ENCODE data around the gene CLEC2L. TPM values are rescaled to one million over a fixed set of nuclear protein-coding genes. Genes with fewer than 3 reads are reported as not detected.

Gene CLEC2L
- polyA plus RNA-seq, 1 of the 3 experiments (the other 2 are of a cell fraction) = not detected

DNA sequence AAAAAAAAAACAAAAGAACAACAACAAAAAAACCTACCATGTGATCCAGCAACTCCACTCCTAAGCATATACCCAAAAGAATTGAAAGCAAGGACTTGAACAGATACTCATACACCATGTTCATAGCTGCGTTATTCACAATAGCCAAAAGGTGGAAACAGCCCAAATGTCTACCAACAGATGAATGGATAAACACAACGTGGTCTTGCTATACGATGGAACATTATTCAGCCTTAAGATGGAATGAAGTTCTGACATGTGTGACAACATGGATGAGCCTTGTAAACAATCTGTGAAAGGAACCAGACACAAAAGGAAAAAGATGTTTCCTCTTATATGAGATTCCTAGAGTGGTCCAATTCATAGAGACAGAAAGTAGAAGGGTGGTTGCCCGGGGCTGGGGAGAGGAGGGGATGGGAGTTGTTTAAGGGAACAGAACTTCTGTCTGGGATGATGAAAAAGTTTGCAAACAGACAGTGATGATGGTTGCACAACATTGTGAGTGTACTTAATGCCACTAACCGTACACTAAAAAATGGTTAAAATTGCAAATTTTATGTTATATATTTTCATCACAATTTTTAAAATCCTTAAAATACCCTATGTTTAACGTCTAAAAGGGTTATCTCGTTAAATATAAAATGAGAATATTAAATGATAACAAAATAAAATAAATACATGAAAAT, 11.6 kb downstream of the CLEC2L start:
- ChIA-PET CTCF (interaction anchor here (1.5 kb wide), 1 partner anchor 10 kb away, joined by 3 read pairs; no protein-coding TSS in a partner anchor), POLR2A (no interaction called here)
- no peaks in the 10 kb centered on the region for H3K9me3 ChIP-seq
- H3K9me2 ChIP-seq = no peaks in the 10 kb centered on the region
- TF ChIP-seq RFX5 (IDR thresholded peaks at IDR 0.05; ENCODE audit: low read length) = no peak
- TF ChIP-seq PBX3 (IDR thresholded peaks at IDR 0.05) = no peak
- TF ChIP-seq FOXM1 (IDR thresholded peaks at IDR 0.05; ENCODE audit: low read depth) = no peak
- no peak for TF ChIP-seq GATA2 (CRISPR knock-in tag; IDR thresholded peaks at IDR 0.05)
- TF ChIP-seq REST (IDR thresholded peaks at IDR 0.05; ENCODE audit: low read depth, low read length) = no peak
- no peak for TF ChIP-seq ELF1 (IDR thresholded peaks at IDR 0.05)
- no peak for TF ChIP-seq RXRA (IDR thresholded peaks at IDR 0.05; ENCODE audit: borderline replicate concordance, low read depth)
- no peak for TF ChIP-seq POLR2AphosphoS5 (IDR thresholded peaks at IDR 0.05; ENCODE audit: low read depth, low read length)
- TF ChIP-seq RAD21 (IDR thresholded peaks at IDR 0.05; ENCODE audit: low read length) = no peak
- no peak for TF ChIP-seq JUND (IDR thresholded peaks at IDR 0.05)
- TF ChIP-seq FOSL2 (IDR thresholded peaks at IDR 0.05; ENCODE audit: borderline replicate concordance, low read depth) = no peak
- TF ChIP-seq MAX (IDR thresholded peaks at IDR 0.05; ENCODE audit: low read depth) = no peak
- TF ChIP-seq TEAD4 (IDR thresholded peaks at IDR 0.05; ENCODE audit: borderline replicate concordance, insufficient read depth) = no peak
- TF ChIP-seq, protein P1, sequence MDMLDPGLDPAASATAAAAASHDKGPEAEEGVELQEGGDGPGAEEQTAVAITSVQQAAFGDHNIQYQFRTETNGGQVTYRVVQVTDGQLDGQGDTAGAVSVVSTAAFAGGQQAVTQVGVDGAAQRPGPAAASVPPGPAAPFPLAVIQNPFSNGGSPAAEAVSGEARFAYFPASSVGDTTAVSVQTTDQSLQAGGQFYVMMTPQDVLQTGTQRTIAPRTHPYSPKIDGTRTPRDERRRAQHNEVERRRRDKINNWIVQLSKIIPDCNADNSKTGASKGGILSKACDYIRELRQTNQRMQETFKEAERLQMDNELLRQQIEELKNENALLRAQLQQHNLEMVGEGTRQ (IDR thresholded peaks at IDR 0.05; ENCODE audit: borderline replicate concordance, low read depth, low read length) = no peak
- no peak for TF ChIP-seq EZH2phosphoT487 (IDR thresholded peaks at IDR 0.05; ENCODE audit: borderline replicate concordance, low read depth)
- no peak for TF ChIP-seq USF1 (IDR thresholded peaks at IDR 0.05; ENCODE audit: borderline replicate concordance, low read depth)
- no peak for TF ChIP-seq SMC3 (IDR thresholded peaks at IDR 0.05; ENCODE audit: low read depth, low read length)
- TF ChIP-seq TCF12 (IDR thresholded peaks at IDR 0.05) = no peak
- TF ChIP-seq RCOR1 (IDR thresholded peaks at IDR 0.05; ENCODE audit: low read length) = no peak
- H4K20me1 ChIP-seq (ENCODE audit: insufficient read depth) = no peaks in the 10 kb centered on the region
- no peak overlapping the region for H3K27ac ChIP-seq (ENCODE audit: low read depth in 2 of 2, low read length in 1 of 2)
- H3K4me2 ChIP-seq = no peak overlapping the region
- WGBS (ENCODE audit: low lambda C conversion rate) = 56% methylated on average over 7 of the region's 7 CpGs
- DNase-seq = no peak
- no peaks in the 10 kb centered on the region for H3F3A ChIP-seq (replicated peaks; ENCODE audit: insufficient read depth)
- H3K79me2 ChIP-seq (ENCODE audit: insufficient read depth) = no peaks in the 10 kb centered on the region
- H3K27me3 ChIP-seq (ENCODE audit: insufficient read depth) = peaks cover 19% of the 10 kb centered on the region
- H3K36me3 ChIP-seq (replicated peaks in 1 of 2; ENCODE audit: control insufficient read depth in 1 of 2, insufficient read depth in 2 of 2, low read length in 1 of 2) = no peaks in the 10 kb centered on the region
- H2AFZ ChIP-seq (ENCODE audit: low read depth) = no peak overlapping the region
- H3K9ac ChIP-seq = no peak overlapping the region
- no peak overlapping the region for H3K4me3 ChIP-seq (ENCODE audit: low read depth in 2 of 2, low read length in 1 of 2)
- H3K4me1 ChIP-seq (ENCODE audit: control insufficient read depth in 1 of 2, insufficient read depth in 2 of 2, low read depth in 1 of 2, low read length in 1 of 2) = no peaks in the 10 kb centered on the region
